GM18861 (cell line): ENCODE data around the gene RFX2.

ENCODE experiments used
- ATAC-seq: cut with Tn5 transposase; IDR thresholded peaks from one replicate; pipeline ENCODE4 v1.9.1; 2021; ENCODE audit not compliant: unreplicated experiment

Gene RFX2

DNA sequence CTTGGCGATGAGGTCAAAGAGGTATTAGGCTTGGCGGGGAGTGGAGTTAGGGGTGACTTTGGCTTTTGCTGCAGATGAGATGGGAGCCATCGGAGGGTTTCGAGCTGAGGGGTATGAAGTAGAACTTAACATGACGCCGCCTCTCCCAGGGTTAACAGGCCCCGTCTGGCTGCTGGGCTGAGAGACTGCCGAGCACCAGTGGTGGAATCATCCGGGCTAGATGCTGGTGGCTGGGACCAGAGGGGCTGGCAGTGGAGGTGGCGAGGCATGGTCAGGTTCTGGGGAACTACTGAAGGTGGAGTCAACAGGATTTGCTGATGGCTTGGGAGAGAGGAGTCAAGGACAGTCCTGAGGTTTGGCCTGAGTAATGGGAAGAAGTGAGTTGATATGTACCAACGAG lies 4.9 kb downstream of the RFX2 start:
- no peak for ATAC-seq

DNA sequence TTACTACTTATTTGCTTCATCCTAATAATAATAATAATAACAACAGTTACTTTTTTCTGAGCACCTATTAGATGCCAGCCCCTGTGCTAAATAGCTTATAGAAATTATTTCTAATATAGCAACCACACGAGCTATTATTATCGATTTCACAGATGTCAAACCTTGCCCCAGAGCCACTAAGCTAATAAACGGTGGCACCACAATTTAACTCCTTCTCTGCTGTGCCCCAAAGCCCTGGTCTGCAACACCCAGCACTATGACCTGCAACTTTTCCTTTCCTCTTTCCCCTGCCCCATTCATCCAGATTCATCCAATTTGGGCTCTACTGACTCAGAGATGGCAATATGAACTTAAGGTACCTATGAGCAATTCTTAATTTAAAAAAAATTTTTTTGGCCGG lies 6.4 kb downstream of the RFX2 start:
- no peak for ATAC-seq

DNA sequence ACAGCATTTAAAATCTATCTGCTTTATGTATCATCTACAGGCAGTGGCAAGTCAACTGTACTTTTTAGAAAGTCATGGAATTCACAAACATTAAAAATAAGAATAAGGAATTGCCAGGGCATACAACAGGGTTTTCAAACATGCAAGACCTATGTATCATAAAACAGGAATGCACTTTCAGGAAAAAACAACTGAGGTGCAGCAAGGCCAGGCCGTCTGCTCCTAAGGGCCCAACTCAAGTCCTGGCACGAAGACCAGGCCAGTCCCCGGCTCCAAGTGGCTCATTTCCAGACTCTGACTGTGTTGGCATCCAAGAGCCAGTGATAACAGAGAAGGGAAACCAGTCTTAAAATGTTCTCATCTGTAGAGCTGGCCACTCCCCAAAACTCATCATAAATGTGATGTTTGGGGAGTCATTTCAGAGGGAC lies 7.1 kb downstream of the RFX2 start:
- no peak for ATAC-seq

DNA sequence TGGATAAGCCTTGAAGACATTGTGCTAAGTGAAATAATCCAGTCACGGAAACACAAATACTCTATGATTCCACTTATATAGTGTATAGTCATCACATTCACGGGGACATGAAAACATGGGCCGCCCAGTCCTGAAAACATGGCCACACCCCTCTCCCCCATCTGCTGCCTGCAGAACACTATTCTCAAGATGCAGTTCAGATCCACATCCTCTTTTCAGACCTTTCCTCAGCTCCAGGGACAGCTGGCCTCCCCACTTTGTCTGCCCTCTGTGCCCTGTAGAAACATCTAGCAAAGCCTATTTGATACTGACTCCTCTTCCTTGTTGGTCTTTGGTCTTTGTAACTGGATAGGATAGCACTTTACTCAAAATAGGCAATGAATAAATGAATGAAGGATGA lies 8.3 kb downstream of the RFX2 start:
- no peak for ATAC-seq

DNA sequence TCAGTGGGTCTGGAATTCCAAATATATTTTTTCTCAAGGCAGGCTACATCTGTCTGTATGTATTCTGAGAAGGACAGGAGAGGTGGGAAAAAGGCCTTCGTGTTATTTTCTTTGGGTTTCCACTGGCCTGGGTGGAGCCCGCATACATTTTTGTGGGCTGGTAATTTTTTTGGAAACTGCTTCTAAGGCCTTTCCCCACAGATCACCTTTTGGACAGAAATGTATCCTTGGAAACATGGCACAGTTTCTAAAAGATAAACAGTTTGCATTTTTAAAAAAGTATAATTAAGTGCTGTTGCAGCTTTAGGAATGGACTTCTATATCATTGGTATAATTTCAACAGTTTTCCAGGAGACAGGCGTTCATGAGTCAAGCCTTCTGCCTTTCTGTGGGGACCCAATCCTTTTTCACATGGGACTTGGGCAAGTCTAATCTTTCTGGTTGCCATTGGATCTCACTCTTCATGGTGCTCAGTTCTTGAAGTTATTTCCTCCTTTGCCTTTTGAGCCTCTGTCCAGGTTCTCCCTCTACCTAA lies 8.9 kb downstream of the RFX2 start:
- no peak for ATAC-seq

DNA sequence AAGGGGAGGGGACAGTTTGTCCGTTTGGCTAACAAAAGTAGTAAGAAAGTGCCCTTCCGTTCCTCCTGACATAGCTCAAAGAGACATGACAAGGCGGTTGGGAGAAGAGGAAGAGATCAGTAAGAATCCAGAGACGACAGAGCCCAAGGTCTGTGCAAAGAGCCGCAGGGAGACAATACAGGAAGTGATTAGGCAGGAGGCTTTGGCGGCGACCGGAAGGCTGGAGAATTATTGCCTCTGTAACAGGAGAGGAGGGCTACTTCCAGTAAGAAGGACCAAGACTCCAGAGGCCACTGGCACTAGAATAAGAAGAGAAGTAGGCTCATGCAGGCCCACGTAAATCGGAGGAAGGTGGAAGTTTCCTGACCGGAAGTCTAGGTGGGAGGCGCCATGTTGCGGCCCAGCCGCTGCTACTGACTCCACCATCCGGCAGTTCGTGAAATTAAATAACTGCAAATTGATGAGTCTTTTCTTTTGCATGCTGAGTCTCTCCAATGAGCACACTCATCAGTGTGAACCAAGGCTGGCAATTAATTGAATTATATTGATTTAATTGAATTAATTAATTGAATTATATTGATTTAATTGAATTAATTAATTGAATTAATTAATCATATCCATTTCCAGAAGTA lies 9.9 kb downstream of the RFX2 start:
- ATAC-seq = no peak

DNA sequence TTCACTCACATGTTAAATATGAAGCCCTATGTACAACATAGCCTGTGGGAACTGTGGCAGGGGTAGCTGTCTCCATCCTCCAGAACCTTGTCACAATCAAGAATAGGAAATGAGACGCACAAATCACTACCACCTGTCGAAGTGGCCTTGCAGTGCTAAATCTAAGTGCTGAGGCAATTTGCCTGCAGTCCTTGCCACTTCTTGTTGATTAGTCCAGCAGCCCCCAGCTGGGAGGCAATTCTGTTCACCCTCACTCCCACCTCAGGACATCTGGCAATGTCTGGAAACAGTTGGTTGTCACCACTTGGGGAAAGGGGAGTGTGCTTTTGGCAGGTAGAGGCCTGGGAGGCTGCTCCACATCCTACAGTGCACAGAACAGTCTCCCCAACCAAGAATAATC lies 10.7 kb downstream of the RFX2 start:
- no peak for ATAC-seq

DNA sequence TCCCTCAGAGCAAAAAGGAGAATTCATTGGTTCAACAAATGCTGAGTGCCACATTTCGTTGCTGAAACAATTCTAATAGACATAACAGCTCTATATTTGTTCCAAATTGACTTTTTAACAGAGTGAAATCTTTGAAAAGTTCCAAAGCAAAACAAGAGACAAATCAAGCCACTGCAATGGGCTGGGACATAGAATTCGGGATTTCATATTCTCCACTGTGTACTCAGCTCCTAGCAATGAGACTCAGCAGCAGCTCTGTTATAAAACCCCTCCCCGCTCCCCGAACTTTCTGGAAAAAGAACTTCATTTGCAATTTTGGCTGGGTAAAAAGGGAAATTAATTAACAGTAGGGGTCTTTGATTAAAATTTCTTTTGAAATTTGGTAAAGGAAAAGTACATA lies 11.3 kb downstream of the RFX2 start:
- no peak for ATAC-seq

DNA sequence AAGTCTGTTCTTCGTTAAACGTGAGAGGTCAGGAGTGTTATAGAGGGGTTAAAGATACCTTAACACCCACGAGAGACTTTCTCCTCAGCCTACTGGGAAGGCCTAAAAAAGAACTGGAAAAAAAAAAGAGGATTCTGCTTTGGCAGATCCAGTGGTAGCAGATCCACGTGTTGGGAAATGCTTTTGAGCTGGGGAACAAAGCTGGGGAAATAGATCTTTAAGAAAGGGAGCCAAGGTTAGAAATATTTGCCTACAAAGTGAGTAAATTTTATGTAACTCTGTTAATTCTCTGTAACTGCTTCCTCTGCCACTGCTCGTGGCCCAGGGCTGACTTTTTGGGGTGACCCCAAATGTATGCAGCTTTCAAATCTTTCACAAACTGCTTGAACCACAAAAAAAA lies 11.7 kb downstream of the RFX2 start:
- no peak for ATAC-seq

DNA sequence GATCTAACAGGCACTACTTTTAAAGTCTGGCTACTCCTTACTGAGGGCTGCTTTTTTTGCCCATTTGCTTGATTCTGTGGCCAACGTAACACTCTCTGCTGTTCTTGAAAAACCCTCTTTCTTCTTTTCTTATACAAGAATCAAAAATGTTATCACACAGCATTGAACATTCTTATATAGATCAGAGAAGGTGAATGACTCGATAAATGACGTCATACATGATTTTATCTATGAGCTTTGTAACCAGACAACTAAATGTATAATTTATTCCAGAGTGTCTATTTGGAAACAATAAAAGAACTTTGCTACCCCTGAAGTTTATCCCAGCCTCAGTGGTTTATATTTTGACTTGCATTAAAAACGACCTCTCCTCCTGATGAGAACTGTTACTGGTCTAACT lies 12.4 kb downstream of the RFX2 start:
- ATAC-seq = no peak

DNA sequence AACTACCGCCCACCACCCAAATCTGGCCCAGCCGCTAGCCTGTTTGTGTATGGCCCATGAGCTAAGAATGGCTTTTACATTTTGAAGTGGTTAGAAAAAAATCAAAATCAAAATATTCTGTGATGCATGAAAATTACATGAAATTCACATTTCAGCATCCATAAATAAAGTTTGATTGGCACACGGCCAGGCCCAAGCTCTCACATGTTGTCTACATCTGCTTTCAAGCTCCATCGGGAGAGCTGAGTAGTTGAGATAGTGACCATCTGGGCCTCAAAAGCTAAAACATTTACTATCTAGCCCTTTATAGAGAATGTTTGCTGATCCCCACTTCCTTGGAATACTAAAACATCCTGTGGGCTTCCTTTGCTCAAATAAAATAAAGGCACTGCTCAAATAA lies 14.5 kb downstream of the RFX2 start:
- ATAC-seq = no peak

DNA sequence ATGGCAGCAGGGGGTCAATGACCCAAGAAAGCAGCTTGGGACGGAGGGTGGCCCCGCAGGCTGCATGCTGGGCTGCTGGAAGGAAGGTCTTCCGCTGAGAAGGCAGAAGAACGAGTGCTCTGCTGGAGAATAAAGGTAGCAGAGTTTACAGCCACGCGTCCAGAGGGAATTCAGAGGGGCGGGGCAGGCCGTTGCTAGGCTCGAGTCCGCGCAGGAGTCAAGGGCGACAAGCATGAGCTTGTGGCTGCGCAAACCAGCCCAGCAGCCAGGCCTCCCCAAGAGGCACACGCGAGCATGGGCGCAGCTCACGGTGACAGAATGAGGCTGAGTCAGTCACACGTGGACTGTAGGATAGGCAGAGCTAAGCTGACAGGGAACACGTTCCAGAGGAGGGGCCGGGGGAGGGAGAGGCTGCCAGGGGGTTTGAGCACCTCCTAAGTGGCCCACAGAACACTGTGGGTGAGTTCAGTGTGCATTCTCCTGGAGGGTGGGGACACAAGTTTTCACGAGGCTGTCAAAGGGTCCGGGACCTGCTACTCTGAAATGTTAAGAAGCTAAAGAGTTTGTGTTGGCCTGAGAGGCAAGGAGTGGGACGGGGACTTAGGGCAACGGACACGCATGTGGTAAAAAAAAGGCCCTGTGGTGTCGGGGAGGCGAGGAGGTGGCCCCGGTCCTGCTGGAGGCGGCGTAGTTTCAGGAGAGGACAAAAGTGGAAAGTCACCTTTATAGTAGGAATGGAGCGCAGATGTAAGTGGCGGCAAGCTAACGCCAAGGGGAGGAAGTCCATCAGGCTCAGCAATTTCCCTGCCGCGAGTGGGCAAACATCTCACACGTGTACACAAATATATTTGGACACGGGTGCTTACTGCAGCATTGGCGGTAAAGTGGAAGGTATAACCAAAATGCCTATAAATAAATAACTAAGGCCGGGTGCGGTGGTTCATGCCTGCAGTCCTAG lies 17.7 kb downstream of the RFX2 start:
- ATAC-seq = no peak

DNA sequence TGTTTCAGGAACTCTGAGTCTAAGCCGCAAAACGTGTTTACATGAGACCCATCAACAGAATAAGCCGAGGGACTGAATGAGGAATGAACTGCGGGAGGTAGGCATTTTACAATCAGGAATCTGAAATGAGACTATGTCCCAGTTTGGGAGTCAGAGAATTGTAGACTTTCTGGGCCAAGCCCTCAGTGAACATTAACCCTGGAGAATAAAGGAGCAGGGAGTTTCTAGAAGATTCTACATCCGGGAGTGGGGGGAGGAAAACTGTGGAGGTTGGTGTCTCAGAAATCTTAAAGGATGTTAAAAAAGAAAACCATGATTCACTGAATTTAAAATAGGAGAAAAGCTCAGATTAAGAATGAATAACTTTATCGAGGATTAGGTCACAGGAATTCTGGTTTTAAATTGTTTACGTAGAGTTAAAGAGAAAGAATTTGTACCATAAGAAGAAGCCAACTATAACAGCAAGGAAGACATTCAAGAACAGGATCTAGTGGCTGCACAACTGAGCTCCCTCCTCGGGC lies 18.5 kb downstream of the RFX2 start:
- ATAC-seq = no peak

DNA sequence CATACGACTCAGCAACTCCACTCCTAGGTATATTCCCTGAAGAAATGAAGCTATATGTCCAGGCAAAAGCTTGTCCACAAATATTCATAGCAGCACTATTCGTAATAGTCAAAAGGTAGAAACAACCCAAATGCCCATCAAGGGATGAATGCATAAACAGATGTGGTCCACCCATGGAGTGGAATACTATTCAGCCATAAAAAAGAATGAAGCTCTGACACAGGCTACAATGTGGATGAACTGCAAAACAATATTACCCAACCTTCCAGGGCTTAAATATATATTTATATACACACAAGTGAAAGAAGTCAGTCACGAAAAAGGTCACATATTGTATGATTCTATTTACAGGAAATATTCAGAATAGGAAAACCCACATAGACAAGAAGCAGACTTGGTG lies 19.7 kb downstream of the RFX2 start:
- no peak for ATAC-seq

DNA sequence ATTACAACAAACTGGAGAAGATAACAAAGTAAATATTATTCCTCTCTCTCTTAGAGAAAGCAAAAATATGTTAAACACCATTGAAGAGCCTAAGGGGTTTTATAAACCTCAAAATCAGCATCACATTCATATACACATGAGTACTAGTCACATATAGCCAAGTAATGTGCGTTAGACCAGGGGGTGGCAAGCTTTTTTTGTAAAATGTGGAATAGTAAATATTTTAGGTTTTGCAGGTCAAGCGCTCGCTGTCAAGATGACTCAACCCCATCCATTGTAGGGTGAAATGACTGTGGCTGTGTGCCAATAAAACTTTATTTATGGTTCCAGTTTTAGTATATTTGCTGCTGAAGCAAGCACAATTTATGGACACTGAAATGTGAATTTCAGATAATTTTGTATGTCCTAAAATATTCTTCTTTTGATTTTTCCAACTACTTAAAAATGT lies 21.7 kb downstream of the RFX2 start:
- no peak for ATAC-seq

DNA sequence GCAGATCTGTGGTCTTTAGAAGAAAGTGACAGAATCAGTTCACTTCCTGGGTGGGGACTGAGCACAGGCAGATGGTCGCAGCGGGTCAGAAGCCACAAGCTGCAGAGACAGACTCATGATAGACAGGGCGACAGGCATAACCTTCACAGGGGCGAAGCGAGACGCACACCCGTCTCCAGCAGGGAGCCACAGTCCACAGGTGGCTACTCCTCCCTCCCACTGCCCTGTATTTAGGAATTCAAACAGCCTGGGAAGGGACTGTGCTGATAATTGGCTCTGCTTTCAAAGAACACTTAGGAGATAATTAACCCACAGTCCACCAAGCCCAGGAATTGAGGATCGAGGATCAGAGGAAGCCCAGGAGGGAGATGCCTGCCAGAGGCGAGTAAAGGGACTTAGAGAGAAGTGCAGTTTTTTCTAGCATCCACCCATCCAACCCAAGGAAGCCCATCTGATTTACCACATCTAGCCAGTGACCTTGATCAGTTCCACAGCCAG lies 23.2 kb downstream of the RFX2 start:
- peak; percentile 37 for ATAC-seq

DNA sequence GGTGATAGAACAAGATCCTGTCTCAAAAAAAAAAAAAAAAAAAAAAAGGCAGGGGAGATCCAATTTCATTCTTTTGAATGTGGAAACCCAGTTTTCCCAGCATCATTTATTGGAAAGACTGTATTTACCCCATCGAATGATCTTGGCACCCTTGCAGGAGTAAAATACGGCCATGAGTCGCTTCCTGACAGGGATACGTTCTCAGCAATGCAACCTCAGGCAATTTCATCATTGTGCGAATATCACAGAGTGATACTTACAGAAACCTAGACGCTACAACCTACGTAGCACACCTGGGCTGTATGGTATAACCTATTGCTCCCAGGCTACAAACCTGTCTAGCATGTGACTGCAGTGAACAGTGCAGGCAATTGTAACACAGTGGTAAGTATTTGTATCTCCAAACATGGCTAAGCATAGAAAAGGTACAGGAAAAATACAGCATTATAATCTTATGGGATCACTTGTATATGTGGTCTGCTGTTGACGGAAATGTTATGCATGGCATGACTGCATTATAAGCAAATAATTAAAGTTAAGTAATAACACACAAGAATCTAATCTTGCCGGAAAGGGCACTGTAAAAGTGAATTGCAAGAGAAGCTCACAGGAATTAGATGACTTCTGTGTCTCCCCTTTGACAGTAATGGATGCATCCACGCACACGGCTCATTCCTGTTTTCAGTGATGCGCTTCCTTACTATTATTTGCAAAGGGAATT lies 24.1 kb downstream of the RFX2 start:
- ATAC-seq = no peak

DNA sequence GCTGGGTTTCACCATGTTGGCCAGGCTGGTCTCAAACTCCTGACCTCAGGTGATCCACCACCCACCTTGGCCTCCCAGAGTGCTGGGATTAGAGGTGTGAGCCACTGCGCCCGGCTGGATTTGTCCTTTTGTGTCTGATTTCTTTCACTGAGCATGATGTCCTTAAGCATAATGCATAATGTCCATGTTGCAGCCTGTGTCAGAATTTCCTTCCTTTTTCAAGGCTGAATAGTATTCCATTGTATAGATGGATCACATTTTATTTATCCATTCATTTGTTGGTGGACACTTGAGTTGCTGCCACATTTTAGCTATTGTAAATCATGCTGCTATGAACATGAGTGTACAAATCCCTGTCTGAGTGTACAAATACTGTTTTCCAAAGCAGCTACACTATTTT lies 25.5 kb downstream of the RFX2 start:
- ATAC-seq = no peak

DNA sequence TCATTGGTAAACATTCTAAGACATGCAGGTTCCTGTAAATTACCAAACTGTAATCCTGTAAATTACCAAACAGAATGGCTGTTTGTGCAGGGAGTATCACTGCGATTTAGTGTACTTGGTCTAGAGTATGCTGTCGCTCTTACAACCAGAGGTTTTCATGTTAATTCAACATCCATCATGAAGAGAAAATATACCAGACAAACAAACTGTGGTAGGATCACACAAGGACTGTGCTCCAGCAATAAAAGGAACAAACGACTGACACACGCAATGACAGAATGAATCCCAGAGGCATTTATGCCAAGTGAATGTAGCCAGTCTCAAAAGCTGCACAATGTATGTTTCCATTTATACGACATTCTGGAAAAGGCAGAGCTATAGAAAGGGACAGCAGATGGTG lies 31.2 kb downstream of the RFX2 start:
- no peak for ATAC-seq

DNA sequence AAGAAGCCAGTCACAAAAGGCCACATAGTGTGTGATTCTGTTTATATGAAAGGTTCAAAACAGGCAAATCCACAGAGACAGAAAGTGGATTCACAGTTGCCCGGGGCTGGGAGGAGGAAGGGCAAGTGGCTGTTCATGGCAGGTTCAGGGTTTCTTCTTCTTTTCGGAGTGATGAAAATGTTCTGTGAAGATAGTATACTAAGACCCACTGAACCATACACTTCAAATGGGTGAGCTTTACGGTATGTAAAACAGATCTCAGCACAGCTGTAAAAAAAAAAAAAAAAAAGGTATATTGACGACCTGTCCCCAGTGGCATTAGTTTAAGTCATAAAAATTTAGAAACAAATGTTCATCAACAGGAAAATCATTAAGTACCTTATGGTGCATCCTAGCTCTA lies 32.2 kb downstream of the RFX2 start:
- ATAC-seq = no peak
